ENCODE data around the gene AP3S1.
"Not testable (repeated sequence)": the region's sequence is repeated elsewhere in the genome, so short reads cannot be mapped to it uniquely, and the experiment has no call there.

AP3S1 gene

GRCh38 chr5:115875447-115875846 lies 33.7 kb downstream of the AP3S1 start:
- DNase-seq = no peak

- DNase-seq = not testable (repeated sequence)
Observed at GRCh38 chr5:115877342-115877741, 35.6 kb downstream of the AP3S1 start.

GRCh38 chr5:115882434-115882833 lies 40.7 kb downstream of the AP3S1 start:
- DNase-seq = not testable (repeated sequence)

GRCh38 chr5:115884704-115885103 lies 43.0 kb downstream of the AP3S1 start:
- no peak for DNase-seq

- DNase-seq = not testable (repeated sequence)
Observed at GRCh38 chr5:115885208-115885607, 43.5 kb downstream of the AP3S1 start.

- no peak for DNase-seq
Observed at GRCh38 chr5:115888027-115888426, 46.3 kb downstream of the AP3S1 start.

- DNase-seq = no peak
Observed at GRCh38 chr5:115892021-115892420, 50.3 kb downstream of the AP3S1 start.

- DNase-seq = no peak
Observed at GRCh38 chr5:115894342-115894741, 52.6 kb downstream of the AP3S1 start.

- no peak for DNase-seq
Observed at GRCh38 chr5:115895821-115896220, 54.1 kb downstream of the AP3S1 start.

GRCh38 chr5:115898656-115899055 lies 56.9 kb downstream of the AP3S1 start:
- no peak for DNase-seq

- no peak for DNase-seq
Observed at GRCh38 chr5:115907177-115907576, 65.4 kb downstream of the AP3S1 start.

- not testable (repeated sequence) for DNase-seq
Observed at GRCh38 chr5:115913623-115914400, 72.1 kb downstream of the AP3S1 start.

GRCh38 chr5:115920171-115920725 lies 78.5 kb downstream of the AP3S1 start:
- no peak for DNase-seq

- not testable (repeated sequence) for DNase-seq
Observed at GRCh38 chr5:115928578-115929407, 87.1 kb downstream of the AP3S1 start.

GRCh38 chr5:115930171-115930570 lies 88.4 kb downstream of the AP3S1 start:
- not testable (repeated sequence) for DNase-seq

- DNase-seq = no peak
Observed at GRCh38 chr5:115930630-115931337, 89.0 kb downstream of the AP3S1 start.

GRCh38 chr5:115932991-115933390 lies 91.3 kb downstream of the AP3S1 start:
- no peak for DNase-seq

- DNase-seq = no peak
Observed at GRCh38 chr5:115934388-115934974, 92.7 kb downstream of the AP3S1 start.

GRCh38 chr5:115936031-115936430 lies 94.3 kb downstream of the AP3S1 start:
- no peak for DNase-seq

GRCh38 chr5:115939059-115939458 lies 97.3 kb downstream of the AP3S1 start:
- DNase-seq = no peak

GRCh38 chr5:115940080-115940810 lies 98.5 kb downstream of the AP3S1 start:
- DNase-seq = no peak
